Brain pericyte (primary cell): ENCODE data around the gene CDH4.

Experiments
- DNase-seq: peaks from one replicate; pipeline ENCODE4 v3.0.0-alpha.2; 2012; ENCODE audit warnings: low read depth, low spot score

Gene CDH4

GRCh38 chr20:61325718-61326117, 73.7 kb downstream of the CDH4 start:
- no peak for DNase-seq

GRCh38 chr20:61328911-61329558, 77.0 kb downstream of the CDH4 start:
- DNase-seq: peak; percentile 25

- no peak for DNase-seq
Observed at GRCh38 chr20:61330441-61330840, 78.4 kb downstream of the CDH4 start.

GRCh38 chr20:61331543-61331942, 79.5 kb downstream of the CDH4 start:
- no peak for DNase-seq

GRCh38 chr20:61332016-61332975, 80.2 kb downstream of the CDH4 start:
- DNase-seq: no peak

- DNase-seq: no peak
Observed at GRCh38 chr20:61333484-61334108, 81.5 kb downstream of the CDH4 start.

- DNase-seq: no peak
Observed at GRCh38 chr20:61340157-61340556, 88.1 kb downstream of the CDH4 start.

- DNase-seq: no peak
Observed at GRCh38 chr20:61341605-61342004, 89.5 kb downstream of the CDH4 start.

GRCh38 chr20:61343934-61344333, 91.9 kb downstream of the CDH4 start:
- DNase-seq: no peak

- no peak for DNase-seq
Observed at GRCh38 chr20:61345656-61346055, 93.6 kb downstream of the CDH4 start.

GRCh38 chr20:61346996-61347395, 94.9 kb downstream of the CDH4 start:
- no peak for DNase-seq

GRCh38 chr20:61347443-61347842, 95.4 kb downstream of the CDH4 start:
- DNase-seq: no peak

GRCh38 chr20:61349447-61350165, 97.5 kb downstream of the CDH4 start:
- no peak for DNase-seq

- DNase-seq: no peak
Observed at GRCh38 chr20:61350500-61351250, 98.6 kb downstream of the CDH4 start.

GRCh38 chr20:61352346-61353260, 100.5 kb downstream of the CDH4 start:
- DNase-seq: peak; percentile 41

- DNase-seq: no peak
Observed at GRCh38 chr20:61353261-61354000, 101.4 kb downstream of the CDH4 start.

- DNase-seq: no peak
Observed at GRCh38 chr20:61354001-61354390, 101.9 kb downstream of the CDH4 start.

GRCh38 chr20:61354501-61354900, 102.4 kb downstream of the CDH4 start:
- DNase-seq: no peak

GRCh38 chr20:61354901-61355495, 102.9 kb downstream of the CDH4 start:
- DNase-seq: no peak
